GM18507 (cell line): Measurements from ENCODE around the gene NHERF2.

Source experiments
- DNase-seq: peaks from one replicate; pipeline ENCODE4 v3.0.0; 2011; ENCODE audit warnings: low read depth; ENCODE audit not compliant: insufficient read length; ENCODE audit errors: extremely low spot score
- FAIRE-seq: peaks from 2 replicates; lab custom pipeline; 2011; peaks lifted over from hg19 to GRCh38; lab: Jason Lieb, UNC

The NHERF2 gene

GRCh38 chr16:2026461-2027023, at the start of gene NHERF2:
Gene NHERF2 (plus strand): TSS chr16:2026902. CDS start chr16:2027006, 104 bp downstream.
- FAIRE-seq (no peak), DNase-seq (no peak)

GRCh38 chr16:1976951-1977874, 49.5 kb upstream of the NHERF2 start:
- DNase-seq: no peak
- FAIRE-seq: no peak

GRCh38 chr16:1977875-1978268, 48.8 kb upstream of the NHERF2 start:
- no peak for FAIRE-seq
- DNase-seq: no peak

GRCh38 chr16:1978476-1979120, 48.1 kb upstream of the NHERF2 start:
- DNase-seq (no peak), FAIRE-seq (no peak)

GRCh38 chr16:1979271-1980029, 47.3 kb upstream of the NHERF2 start:
- FAIRE-seq: no peak

GRCh38 chr16:1980030-1980769, 46.5 kb upstream of the NHERF2 start:
- FAIRE-seq (no peak), DNase-seq (no peak)

More at GRCh38 chr16:1979271-1980029, 47.3 kb upstream of the NHERF2 start:
- no peak for DNase-seq

GRCh38 chr16:1980770-1981087, 46.0 kb upstream of the NHERF2 start:
- FAIRE-seq (no peak), DNase-seq (no peak)

- no peak for FAIRE-seq
- DNase-seq: no peak
These were observed 45.3 kb upstream of the NHERF2 start, which contains the start of gene NOXO1 for GRCh38 chr16:1981398-1981836. Gene NOXO1 (minus strand): TSS chr16:1981469. CDS start chr16:1981179, 290 bp downstream.

- FAIRE-seq (no peak), DNase-seq (no peak)
These were observed 44.7 kb upstream of the NHERF2 start for GRCh38 chr16:1982013-1982433.

- FAIRE-seq (no peak), DNase-seq (no peak)
These were observed 43.6 kb upstream of the NHERF2 start for GRCh38 chr16:1982991-1983543.

- DNase-seq (peak; percentile 81), FAIRE-seq (peak; percentile 92)
These were observed 43.0 kb upstream of the NHERF2 start, which contains the start of gene GFER for GRCh38 chr16:1983544-1984346. Gene GFER (plus strand): TSS chr16:1984193. CDS start chr16:1984219, 26 bp downstream.

GRCh38 chr16:1984347-1985225, 42.1 kb upstream of the NHERF2 start:
- DNase-seq: no peak
- FAIRE-seq: no peak

GRCh38 chr16:1985466-1986150, 41.1 kb upstream of the NHERF2 start:
- DNase-seq: no peak
- FAIRE-seq: no peak

GRCh38 chr16:1987198-1987597, 39.5 kb upstream of the NHERF2 start:
- DNase-seq (no peak), FAIRE-seq (no peak)

- DNase-seq (no peak), FAIRE-seq (no peak)
These were observed 37.2 kb upstream of the NHERF2 start, which contains the start of gene SYNGR3 for GRCh38 chr16:1989209-1990100. Gene SYNGR3 (plus strand): TSS chr16:1989970. CDS start chr16:1990103, 133 bp downstream.

GRCh38 chr16:1990101-1990350, 36.7 kb upstream of the NHERF2 start:
- DNase-seq: no peak
- no peak for FAIRE-seq
